Astrocyte (in vitro differentiated cells and primary cell): ENCODE results near the gene CHD6. TPM values are rescaled to one million over a fixed set of nuclear protein-coding genes. Genes with fewer than 3 reads are reported as not detected.

Experiments used
- DNase-seq: peaks from one replicate; pipeline ENCODE4 v3.0.0-alpha.2; 2010; ENCODE audit warnings: low read depth
- FAIRE-seq: peaks from 2 replicates; lab custom pipeline; 2011; peaks lifted over from hg19 to GRCh38; lab: Jason Lieb, UNC
- H2AFZ ChIP-seq: 2 replicates; pipeline ENCODE4 v1.6.0; 2012; ENCODE audit warnings: low read depth, low read length, inconsistent platforms
- H3K27ac ChIP-seq: 2 replicates; pipeline ENCODE4 v1.5.1; 2011; ENCODE audit warnings: low read depth, low read length, inconsistent platforms
- H3K27me3 ChIP-seq: 2 replicates; pipeline ENCODE4 v1.6.0; 2011; ENCODE audit warnings: low read length, inconsistent platforms; ENCODE audit not compliant: insufficient read depth
- H3K36me3 ChIP-seq: 2 replicates; pipeline ENCODE4 v1.5.1; 2011; ENCODE audit warnings: low read length, inconsistent platforms; ENCODE audit not compliant: insufficient read depth
- H3K4me1 ChIP-seq: 2 replicates; pipeline ENCODE4 v1.5.1; 2011; ENCODE audit warnings: low read length, inconsistent platforms; ENCODE audit not compliant: insufficient read depth
- H3K4me2 ChIP-seq: 2 replicates; pipeline ENCODE4 v1.6.0; 2012; ENCODE audit warnings: low read length, inconsistent platforms
- H3K4me3 ChIP-seq: 2 replicates; pipeline ENCODE4 v1.5.1; 2011; ENCODE audit warnings: low read depth, mild to moderate bottlenecking, low read length, inconsistent platforms; ENCODE audit not compliant: insufficient read depth
- H3K79me2 ChIP-seq: 2 replicates; pipeline ENCODE4 v1.6.0; 2012; ENCODE audit warnings: mild to moderate bottlenecking, low read length, inconsistent platforms; ENCODE audit not compliant: insufficient read depth
- H3K9ac ChIP-seq: 2 replicates; pipeline ENCODE4 v1.6.0; 2012; ENCODE audit warnings: mild to moderate bottlenecking, low read length, inconsistent platforms
- H3K9me3 ChIP-seq: 2 replicates; pipeline ENCODE4 v1.5.1; 2012; ENCODE audit warnings: low read depth, mild to moderate bottlenecking, low read length, inconsistent platforms; ENCODE audit not compliant: insufficient read depth
- H4K20me1 ChIP-seq: 2 replicates; pipeline ENCODE4 v1.6.0; 2012; ENCODE audit warnings: low read length, inconsistent platforms; ENCODE audit not compliant: insufficient read depth
- H3K27ac Mint-ChIP-seq: one replicate; pipeline ENCODE4 v1.8.0; 2021; ENCODE audit warnings: mild to moderate bottlenecking, mixed read lengths; ENCODE audit not compliant: unreplicated experiment
- H3K27me3 Mint-ChIP-seq: one replicate; pipeline ENCODE4 v1.8.0; 2021; ENCODE audit warnings: low read depth, mixed read lengths; ENCODE audit not compliant: unreplicated experiment
- H3K36me3 Mint-ChIP-seq: one replicate; pipeline ENCODE4 v1.8.0; 2021; ENCODE audit warnings: low read depth, mixed read lengths; ENCODE audit not compliant: unreplicated experiment
- H3K4me1 Mint-ChIP-seq: one replicate; pipeline ENCODE4 v1.8.0; 2021; ENCODE audit warnings: low read depth, mixed read lengths; ENCODE audit not compliant: unreplicated experiment
- H3K4me3 Mint-ChIP-seq: one replicate; pipeline ENCODE4 v1.8.0; 2021; ENCODE audit warnings: mild to moderate bottlenecking, moderate library complexity, mixed read lengths; ENCODE audit not compliant: unreplicated experiment
- H3K9me3 Mint-ChIP-seq: one replicate; pipeline ENCODE4 v1.8.0; 2021; ENCODE audit warnings: mild to moderate bottlenecking, mixed read lengths; ENCODE audit not compliant: unreplicated experiment
- CTCF ChIP-seq: IDR thresholded peaks from 2 replicates; pipeline ENCODE4 v1.5.1; 2011; ENCODE audit warnings: low read depth, mild to moderate bottlenecking, inconsistent platforms, low read length, moderate library complexity; ENCODE audit not compliant: insufficient read depth
- EZH2 ChIP-seq: IDR thresholded peaks from 2 replicates; pipeline ENCODE4 v1.6.1; 2012; ENCODE audit warnings: mild to moderate bottlenecking, low read length, inconsistent platforms; ENCODE audit not compliant: insufficient read depth
- total RNA-seq: library from RNA; stranded (reverse); gene quantifications from 2 replicates; pipeline ENCODE4 v1.2.1, GENCODE V29; 2021

CHD6 gene
- total RNA-seq, 1 donor from 2014 or later, result 44.7 TPM

DNA sequence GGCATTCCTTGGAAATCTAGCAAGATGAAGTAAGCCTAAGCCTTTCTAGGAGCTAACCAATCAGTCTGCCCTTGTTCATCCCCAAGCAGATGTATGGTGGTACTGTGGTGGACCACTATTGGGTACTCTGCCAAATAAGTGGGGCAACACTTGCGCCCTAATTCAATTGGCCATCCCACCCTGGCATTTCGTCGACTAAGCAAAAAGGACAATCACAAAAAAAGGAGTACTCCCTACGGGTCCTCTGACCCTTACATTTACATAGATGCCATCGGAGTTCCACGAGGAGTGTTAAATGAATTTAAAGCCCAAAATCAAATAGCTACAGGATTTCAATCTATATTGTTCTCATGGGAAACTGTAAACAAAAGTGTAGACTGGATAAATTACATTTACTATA is 19.5 kb downstream of the CHD6 start:
- H3K4me2 ChIP-seq, result no peak overlapping the region
- DNase-seq (no peak), FAIRE-seq (no peak)
- H2AFZ ChIP-seq, result no peak overlapping the region
- H3K27me3 ChIP-seq, result no peaks in the 10 kb centered on the region
- H3K36me3 ChIP-seq, result no peaks in the 10 kb centered on the region
- Mint-ChIP-seq H3K9me3 (peaks cover 40% of the 10 kb centered on the region), H3K27ac (no peak overlapping the region), H3K4me3 (no peak overlapping the region), H3K36me3 (peaks cover 9% of the 10 kb centered on the region), H3K4me1 (no peaks in the 10 kb centered on the region), H3K27me3 (no peaks in the 10 kb centered on the region)
- peaks cover 77% of the 10 kb centered on the region for H4K20me1 ChIP-seq
- peaks cover 15% of the 10 kb centered on the region for H3K9me3 ChIP-seq
- no peak overlapping the region for H3K27ac ChIP-seq
- H3K9ac ChIP-seq, result no peak overlapping the region
- no peaks in the 10 kb centered on the region for H3K4me1 ChIP-seq
- TF ChIP-seq EZH2 (no peak), CTCF (no peak)
- peaks cover 98% of the 10 kb centered on the region for H3K79me2 ChIP-seq
- H3K4me3 ChIP-seq, result no peak overlapping the region

- no peak overlapping the region for H2AFZ ChIP-seq
- H3K9me3 Mint-ChIP-seq, result peaks cover 29% of the 10 kb centered on the region
These were observed 23.5 kb downstream of the CHD6 start for GRCh38 chr20:41594514-41595322.

More at GRCh38 chr20:41594514-41595322, 23.5 kb downstream of the CHD6 start:
- FAIRE-seq (no peak), DNase-seq (no peak)
- Mint-ChIP-seq H3K4me1 (no peaks in the 10 kb centered on the region), H3K36me3 (peaks cover 2% of the 10 kb centered on the region), H3K27ac (no peak overlapping the region), H3K4me3 (no peak overlapping the region), H3K27me3 (no peaks in the 10 kb centered on the region)
- Histone ChIP-seq H4K20me1 (peaks cover 72% of the 10 kb centered on the region), H3K27me3 (no peaks in the 10 kb centered on the region), H3K9ac (no peak overlapping the region), H3K36me3 (no peaks in the 10 kb centered on the region), H3K4me2 (no peak overlapping the region), H3K9me3 (peaks cover 13% of the 10 kb centered on the region), H3K79me2 (peaks cover 80% of the 10 kb centered on the region), H3K4me3 (no peak overlapping the region), H3K27ac (no peak overlapping the region), H3K4me1 (no peaks in the 10 kb centered on the region)
- TF ChIP-seq EZH2 (no peak), CTCF (no peak)
